Loucy (cell line): Measurements from ENCODE around the gene CCDC148.

Experiments used
- H2AFZ ChIP-seq: fragments of 200-600 bp; sonication (generic); 2 replicates; pipeline ENCODE4 v1.6.0; 2016; ENCODE audit warnings: antibody characterized with exemption, mild to moderate bottlenecking, low read length, moderate library complexity
- H3F3A ChIP-seq: fragments of 200-600 bp; 2 replicates; pipeline ENCODE4 v1.6.0; 2016; ENCODE audit warnings: antibody characterized with exemption, low read depth, mild to moderate bottlenecking
- H3K27me3 ChIP-seq: fragments of 200-600 bp; sonication (generic); 2 replicates; pipeline ENCODE4 v1.6.1; 2014; ENCODE audit warnings: low read length, mild to moderate bottlenecking; ENCODE audit not compliant: insufficient read depth, poor library complexity, severe bottlenecking
- H3K36me3 ChIP-seq: fragments of 200-600 bp; sonication (generic); 2 replicates; pipeline ENCODE4 v1.6.1; 2016; ENCODE audit warnings: low read length; ENCODE audit not compliant: insufficient read depth
- H3K4me1 ChIP-seq: fragments of 200-600 bp; sonication (generic); 2 replicates; pipeline ENCODE4 v1.5.1; 2014; ENCODE audit warnings: low read length, mild to moderate bottlenecking; ENCODE audit not compliant: insufficient read depth, poor library complexity, severe bottlenecking
- H3K4me2 ChIP-seq: fragments of 200-600 bp; sonication (generic); 2 replicates; pipeline ENCODE4 v1.6.0; 2014; ENCODE audit warnings: antibody characterized with exemption, low read length, low read depth, mild to moderate bottlenecking; ENCODE audit not compliant: poor library complexity, severe bottlenecking
- H3K4me3 ChIP-seq: fragments of 200-600 bp; sonication (generic); 2 replicates; pipeline ENCODE4 v1.5.1; 2014; ENCODE audit warnings: low read length, mild to moderate bottlenecking, mixed read lengths; ENCODE audit not compliant: poor library complexity, severe bottlenecking
- H3K79me2 ChIP-seq: fragments of 200-600 bp; sonication (generic); 2 replicates; pipeline ENCODE4 v1.6.1; 2014; ENCODE audit warnings: low read length; ENCODE audit not compliant: insufficient read depth
- H3K9ac ChIP-seq: fragments of 200-600 bp; sonication (generic); 2 replicates; pipeline ENCODE4 v1.6.0; 2014; ENCODE audit warnings: mild to moderate bottlenecking, low read depth, low read length, moderate library complexity; ENCODE audit not compliant: poor library complexity, severe bottlenecking
- H3K9me2 ChIP-seq: fragments of 200-600 bp; sonication (generic); replicated peaks from 2 replicates; pipeline ENCODE4 v1.6.1; 2016; ENCODE audit warnings: low read depth, low read length, mixed read lengths
- H3K9me3 ChIP-seq: fragments of 200-600 bp; sonication (generic); 2 replicates; pipeline ENCODE4 v1.6.1; 2014; ENCODE audit warnings: mild to moderate bottlenecking, antibody characterized with exemption, low read length, low read depth; ENCODE audit not compliant: insufficient read depth
- H4K20me1 ChIP-seq: fragments of 200-600 bp; sonication (generic); 2 replicates; pipeline ENCODE4 v1.6.0; 2014; ENCODE audit warnings: antibody characterized with exemption, low read length, mild to moderate bottlenecking; ENCODE audit not compliant: insufficient read depth, poor library complexity, severe bottlenecking
- CTCF ChIP-seq: fragments of 200-600 bp; sonication (generic); conservative IDR thresholded peaks from 2 replicates; pipeline ENCODE4 v1.5.1; 2014; ENCODE audit warnings: mild to moderate bottlenecking, antibody characterized with exemption, low read length
- EZH2phosphoT487 ChIP-seq: fragments of 200-600 bp; IDR thresholded peaks from 2 replicates; pipeline ENCODE4 v1.6.1; 2018; ENCODE audit warnings: antibody characterized with exemption, mild to moderate bottlenecking, moderate library complexity, borderline replicate concordance

CCDC148 gene

GRCh38 chr2:158127380-158127804 is 329.2 kb downstream of the CCDC148 start:
- no peaks in the 10 kb centered on the region for H3K36me3 ChIP-seq
- no peaks in the 10 kb centered on the region for H4K20me1 ChIP-seq
- no peaks in the 10 kb centered on the region for H3K27me3 ChIP-seq
- no peaks in the 10 kb centered on the region for H3K4me1 ChIP-seq
- H3K9ac ChIP-seq = no peak overlapping the region
- no peaks in the 10 kb centered on the region for H3K9me3 ChIP-seq
- H3F3A ChIP-seq = no peaks in the 10 kb centered on the region
- no peak overlapping the region for H2AFZ ChIP-seq
- no peaks in the 10 kb centered on the region for H3K9me2 ChIP-seq
- no peak overlapping the region for H3K4me2 ChIP-seq
- TF ChIP-seq EZH2phosphoT487 (no peak), CTCF (no peak)
- H3K4me3 ChIP-seq = no peak overlapping the region
- H3K79me2 ChIP-seq = no peaks in the 10 kb centered on the region

- no peak overlapping the region for H3K9ac ChIP-seq
- H3F3A ChIP-seq = no peaks in the 10 kb centered on the region
- no peaks in the 10 kb centered on the region for H3K4me1 ChIP-seq
- no peaks in the 10 kb centered on the region for H3K27me3 ChIP-seq
- TF ChIP-seq CTCF (no peak), EZH2phosphoT487 (no peak)
- H3K9me3 ChIP-seq = no peaks in the 10 kb centered on the region
- H3K4me2 ChIP-seq = no peak overlapping the region
- H3K79me2 ChIP-seq = no peaks in the 10 kb centered on the region
- H2AFZ ChIP-seq = no peak overlapping the region
- no peaks in the 10 kb centered on the region for H3K9me2 ChIP-seq
- H3K36me3 ChIP-seq = no peaks in the 10 kb centered on the region
- no peak overlapping the region for H3K4me3 ChIP-seq
- H4K20me1 ChIP-seq = no peaks in the 10 kb centered on the region
Measured at GRCh38 chr2:158125756-158126498, 330.6 kb downstream of the CCDC148 start.

GRCh38 chr2:158124896-158125295 is 331.7 kb downstream of the CCDC148 start:
- Histone ChIP-seq H3K4me1 (no peaks in the 10 kb centered on the region), H3K36me3 (no peaks in the 10 kb centered on the region), H3K4me3 (no peak overlapping the region), H3K9me2 (no peaks in the 10 kb centered on the region), H3K4me2 (no peak overlapping the region), H3K9ac (no peak overlapping the region), H3K27me3 (no peaks in the 10 kb centered on the region), H4K20me1 (no peaks in the 10 kb centered on the region), H2AFZ (no peak overlapping the region), H3K9me3 (no peaks in the 10 kb centered on the region), H3K79me2 (no peaks in the 10 kb centered on the region), H3F3A (no peaks in the 10 kb centered on the region)
- no peak for TF ChIP-seq EZH2phosphoT487
- no peak for TF ChIP-seq CTCF
